ENCODE data around the gene MAD2L1.

MAD2L1 gene

GRCh38 chr4:120056246-120056645 is 10.4 kb downstream of the MAD2L1 start:
- Histone ChIP-seq H3K4me2 (ENCODE audit: low read depth, low read length, poor library complexity, severe bottlenecking) (peak overlapping the region; percentile 33), H3K79me2 (ENCODE audit: insufficient read depth, low read length) (peaks cover 38% of the 10 kb centered on the region)
- TF ChIP-seq EZH2phosphoT487 (IDR thresholded peaks at IDR 0.05; ENCODE audit: borderline replicate concordance) (no peak), CTCF (conservative IDR thresholded peaks at IDR 0.05; ENCODE audit: low read length) (peak; percentile 54)

GRCh38 chr4:120055795-120056194 is 10.9 kb downstream of the MAD2L1 start:
- TF ChIP-seq CTCF (conservative IDR thresholded peaks at IDR 0.05; ENCODE audit: low read length) (no peak), EZH2phosphoT487 (IDR thresholded peaks at IDR 0.05; ENCODE audit: borderline replicate concordance) (no peak)
- Histone ChIP-seq H3K9me3 (ENCODE audit: insufficient read depth, low read depth, low read length) (no peaks in the 10 kb centered on the region), H4K20me1 (ENCODE audit: insufficient read depth, low read length, poor library complexity, severe bottlenecking) (peaks cover 24% of the 10 kb centered on the region), H3F3A (ENCODE audit: low read depth) (no peaks in the 10 kb centered on the region; the same call in 1 of the 2 replicates), H3K4me2 (ENCODE audit: low read depth, low read length, poor library complexity, severe bottlenecking) (peak overlapping the region; percentile 33), H3K4me1 (ENCODE audit: insufficient read depth, low read length, poor library complexity, severe bottlenecking) (peaks cover 28% of the 10 kb centered on the region), H2AFZ (ENCODE audit: low read length) (no peak overlapping the region), H3K4me3 (ENCODE audit: low read length, poor library complexity, severe bottlenecking) (peak overlapping the region; percentile 4), H3K9me2 (replicated peaks; ENCODE audit: low read depth, low read length) (no peaks in the 10 kb centered on the region), H3K79me2 (ENCODE audit: insufficient read depth, low read length) (peaks cover 33% of the 10 kb centered on the region), H3K27me3 (ENCODE audit: insufficient read depth, low read length, poor library complexity, severe bottlenecking) (no peaks in the 10 kb centered on the region), H3K9ac (ENCODE audit: low read depth, low read length, poor library complexity, severe bottlenecking) (no peak overlapping the region), H3K36me3 (ENCODE audit: insufficient read depth, low read length) (peaks cover 19% of the 10 kb centered on the region; the same call in 1 of the 2 replicates)

More at GRCh38 chr4:120056246-120056645, 10.4 kb downstream of the MAD2L1 start:
- Histone ChIP-seq H3K9me3 (ENCODE audit: insufficient read depth, low read depth, low read length) (no peaks in the 10 kb centered on the region), H3K9ac (ENCODE audit: low read depth, low read length, poor library complexity, severe bottlenecking) (no peak overlapping the region), H2AFZ (ENCODE audit: low read length) (no peak overlapping the region), H3K4me1 (ENCODE audit: insufficient read depth, low read length, poor library complexity, severe bottlenecking) (peaks cover 31% of the 10 kb centered on the region), H3K4me3 (ENCODE audit: low read length, poor library complexity, severe bottlenecking) (peak overlapping the region; percentile 4), H4K20me1 (ENCODE audit: insufficient read depth, low read length, poor library complexity, severe bottlenecking) (peaks cover 28% of the 10 kb centered on the region), H3K9me2 (replicated peaks; ENCODE audit: low read depth, low read length) (no peaks in the 10 kb centered on the region), H3F3A (ENCODE audit: low read depth) (no peaks in the 10 kb centered on the region; the same call in 1 of the 2 replicates), H3K27me3 (ENCODE audit: insufficient read depth, low read length, poor library complexity, severe bottlenecking) (no peaks in the 10 kb centered on the region), H3K36me3 (ENCODE audit: insufficient read depth, low read length) (peaks cover 21% of the 10 kb centered on the region; the same call in 1 of the 2 replicates)

- H3K4me2 ChIP-seq (ENCODE audit: low read depth, low read length, poor library complexity, severe bottlenecking) = no peak overlapping the region
- no peak for TF ChIP-seq CTCF (conservative IDR thresholded peaks at IDR 0.05; ENCODE audit: low read length)
- no peak for TF ChIP-seq EZH2phosphoT487 (IDR thresholded peaks at IDR 0.05; ENCODE audit: borderline replicate concordance)
- peaks cover 17% of the 10 kb centered on the region for H4K20me1 ChIP-seq (ENCODE audit: insufficient read depth, low read length, poor library complexity, severe bottlenecking)
Measured at GRCh38 chr4:120055162-120055561, 11.5 kb downstream of the MAD2L1 start.

More at GRCh38 chr4:120055162-120055561, 11.5 kb downstream of the MAD2L1 start:
- peaks cover 23% of the 10 kb centered on the region for H3K4me1 ChIP-seq (ENCODE audit: insufficient read depth, low read length, poor library complexity, severe bottlenecking)
- H3K9ac ChIP-seq (ENCODE audit: low read depth, low read length, poor library complexity, severe bottlenecking) = no peak overlapping the region
- H2AFZ ChIP-seq (ENCODE audit: low read length) = no peak overlapping the region
- H3F3A ChIP-seq (ENCODE audit: low read depth) = no peaks in the 10 kb centered on the region; the same call in 1 of the 2 replicates
- peaks cover 27% of the 10 kb centered on the region; the same call in 1 of the 2 replicates for H3K79me2 ChIP-seq (ENCODE audit: insufficient read depth, low read length)
- H3K27me3 ChIP-seq (ENCODE audit: insufficient read depth, low read length, poor library complexity, severe bottlenecking) = no peaks in the 10 kb centered on the region
- no peak overlapping the region for H3K4me3 ChIP-seq (ENCODE audit: low read length, poor library complexity, severe bottlenecking)
- H3K9me2 ChIP-seq (replicated peaks; ENCODE audit: low read depth, low read length) = no peaks in the 10 kb centered on the region
- peaks cover 15% of the 10 kb centered on the region; the same call in 1 of the 2 replicates for H3K36me3 ChIP-seq (ENCODE audit: insufficient read depth, low read length)
- H3K9me3 ChIP-seq (ENCODE audit: insufficient read depth, low read depth, low read length) = no peaks in the 10 kb centered on the region

Measured in Loucy (cell line).